B cell (primary cell): ENCODE measurements around the gene AFAP1L1. TPM values are rescaled to one million over a fixed set of nuclear protein-coding genes. Genes with fewer than 3 reads are reported as not detected.

ENCODE experiments used
- ATAC-seq: fragments of 200-7000 bp; cut with Tn5 transposase; one replicate; pipeline ENCODE4 v1.10.0; 2021; ENCODE audit warnings: low read depth, mild to moderate bottlenecking, moderate number of reproducible peaks, moderate library complexity
- CTCF ChIA-PET: fragments of 350-600 bp; sonication (Branson Sonifier 250); formaldehyde crosslinking; loops from one replicate; lab custom pipeline; 2021; ENCODE audit warnings: antibody characterized with exemption, inconsistent platforms; lab: Charles Lee
- POLR2A ChIA-PET: fragments of 350-600 bp; sonication (Branson Sonifier 250); formaldehyde crosslinking; loops from one replicate; lab custom pipeline; 2021; ENCODE audit warnings: antibody characterized with exemption; lab: Charles Lee
- DNase-seq: peaks from one replicate; pipeline ENCODE4 v3.0.0; 2013
- H2AFZ ChIP-seq: 2 replicates; pipeline ENCODE4 v1.6.1; 2012; ENCODE audit warnings: mild to moderate bottlenecking, low read depth, low read length; ENCODE audit not compliant: insufficient read depth, poor library complexity, severe bottlenecking
- H3K27ac ChIP-seq, 2 donors: 1 replicate in 1 of 2; 2 replicates in 1 of 2; pipeline ENCODE4 v1.5.1; 2012 to 2013; ENCODE audit warnings: low read length in 2 of 2, mild to moderate bottlenecking in 2 of 2, moderate library complexity in 1 of 2
- H3K27me3 ChIP-seq, 4 experiments: fragments of 200-600 bp in 1 of 4; sonication (generic) in 1 of 4; replicated peaks in 1 of 4; 1 replicate in 2 of 4; 2 replicates in 2 of 4; pipeline versions ENCODE4 v1.6.1 to v1.7.0; 2013 to 2016; ENCODE audit warnings: low read length in 3 of 4, mild to moderate bottlenecking in 2 of 4, mixed read lengths in 1 of 4, moderate library complexity in 1 of 4; ENCODE audit not compliant: insufficient read depth in 4 of 4, control insufficient read depth in 3 of 4; ENCODE audit errors: control extremely low read depth in 1 of 4
- H3K36me3 ChIP-seq, 2 experiments: replicated peaks in 1 of 2; 1 replicate in 1 of 2; 2 replicates in 1 of 2; pipeline versions ENCODE4 v1.6.1 to v1.7.1; 2013; ENCODE audit warnings: low read length in 1 of 2; ENCODE audit not compliant: insufficient read depth in 2 of 2, control insufficient read depth in 1 of 2; ENCODE audit errors: control extremely low read depth in 1 of 2, extremely low read depth in 1 of 2
- H3K4me1 ChIP-seq, 2 donors: fragments of 200-600 bp in 1 of 2; sonication (generic) in 1 of 2; 1 replicate in 1 of 2; 2 replicates in 1 of 2; pipeline versions ENCODE4 v1.5.1 to v1.6.1; 2013 to 2017; ENCODE audit warnings: low read length in 2 of 2; ENCODE audit not compliant: control insufficient read depth in 2 of 2, insufficient read depth in 2 of 2
- H3K4me2 ChIP-seq: replicated peaks from 2 replicates; pipeline ENCODE3; 2012; ENCODE audit warnings: mild to moderate bottlenecking, low read depth, low read length; ENCODE audit not compliant: poor library complexity, severe bottlenecking
- H3K4me3 ChIP-seq, 5 experiments: fragments of 200-600 bp in 1 of 5; sonication (generic) in 1 of 5; 1 replicate in 3 of 5; 2 replicates in 2 of 5; pipeline versions ENCODE4 v1.5.1 to v1.7.0; 2011 to 2016; ENCODE audit warnings: low read length in 4 of 5, mild to moderate bottlenecking in 4 of 5, low read depth in 2 of 5, control low read depth in 1 of 5, moderate library complexity in 1 of 5; ENCODE audit not compliant: insufficient read depth in 1 of 5; ENCODE audit errors: control extremely low read depth in 1 of 5, extremely low read depth in 1 of 5
- H3K79me2 ChIP-seq: fragments of 200-600 bp; sonication (generic); one replicate; pipeline ENCODE4 v1.6.0; 2016; ENCODE audit warnings: low read length; ENCODE audit not compliant: control insufficient read depth, insufficient read depth
- H3K9ac ChIP-seq: fragments of 200-600 bp; sonication (generic); 2 replicates; pipeline ENCODE4 v1.6.1; 2017; ENCODE audit warnings: mild to moderate bottlenecking, low read length, moderate library complexity
- H3K9me3 ChIP-seq, 3 donors: one replicate each; pipeline versions ENCODE4 v1.6.1 to v1.7.1; 2013; ENCODE audit warnings: low read length in 2 of 3; ENCODE audit not compliant: control insufficient read depth in 2 of 3, insufficient read depth in 1 of 3; ENCODE audit errors: control extremely low read depth in 1 of 3
- H4K20me1 ChIP-seq: 2 replicates; pipeline ENCODE4 v1.6.0; 2012; ENCODE audit warnings: mild to moderate bottlenecking, low read length; ENCODE audit not compliant: insufficient read depth, control insufficient read depth, poor library complexity, severe bottlenecking
- H3K27ac Mint-ChIP-seq: one replicate; pipeline ENCODE4 v1.8.0; 2021; ENCODE audit warnings: mixed read lengths
- H3K27me3 Mint-ChIP-seq: one replicate; pipeline ENCODE4 v1.8.0; 2021; ENCODE audit warnings: mixed read lengths
- H3K4me1 Mint-ChIP-seq: one replicate; pipeline ENCODE4 v1.8.0; 2021; ENCODE audit warnings: mixed read lengths
- H3K4me3 Mint-ChIP-seq: one replicate; pipeline ENCODE4 v1.8.0; 2021; ENCODE audit warnings: mixed read lengths
- H3K9me3 Mint-ChIP-seq: one replicate; pipeline ENCODE4 v1.8.0; 2022; ENCODE audit warnings: mixed read lengths; ENCODE audit not compliant: insufficient read depth
- CTCF ChIP-seq: fragments of 200-600 bp; IDR thresholded peaks from one replicate; pipeline ENCODE4 v1.8.0; 2022; ENCODE audit warnings: antibody characterized with exemption, mild to moderate bottlenecking
- EZH2 ChIP-seq: IDR thresholded peaks from 2 replicates; pipeline ENCODE4 v1.6.1; 2012; ENCODE audit warnings: borderline replicate concordance, low read depth, mild to moderate bottlenecking, moderate library complexity, low read length; ENCODE audit not compliant: insufficient read depth, poor library complexity, severe bottlenecking
- WGBS: methylation state at CpG from one replicate; pipeline ENCODE4 v1.1.5; 2013; ENCODE audit warnings: missing lambda C conversion rate; ENCODE audit not compliant: insufficient coverage; 5-methylcytosine and 5-hydroxymethylcytosine counted together
- intact Hi-C: fragments of 100-400 bp; cut with micrococcal nuclease; formaldehyde crosslinking; loops from one replicate; pipeline ENCODE4 v1.10.0; 2022
- polyA plus RNA-seq: library from polyadenylated mRNA; depleted of rRNA; stranded (reverse); fragments of >200 nt; gene quantifications from 2 replicates; pipeline ENCODE4 v1.2.3, GENCODE V29; 2012
- total RNA-seq, 2 donors: library from RNA; stranded (reverse); fragments of 120-200 nt in 1 of 2; gene quantifications; 1 replicate in 1 of 2; 2 replicates in 1 of 2; pipeline versions ENCODE4 v1.2.3 to v1.2.4, GENCODE V29; 2013 to 2022

AFAP1L1 gene
- total and polyA plus RNA-seq, 2 donors (not counting 1 experiment from before 2014, with no cell fraction given): not detected

- 2% methylated on average over 7 of the region's 11 CpGs for WGBS
- Mint-ChIP-seq H3K27me3 (no peaks in the 10 kb centered on the region), H3K4me3 (peak overlapping the region; percentile 87), H3K9me3 (no peaks in the 10 kb centered on the region), H3K4me1 (peaks cover 29% of the 10 kb centered on the region), H3K27ac (peak overlapping the region; percentile 83)
- Histone ChIP-seq H3K4me3 (peak overlapping the region; percentile 62 to 88 (median 77)), H3K27ac (peak overlapping the region; percentile 53 to 63), H3K9ac (peak overlapping the region; percentile 76), H3K27me3 (no peaks in the 10 kb centered on the region), H4K20me1 (peaks cover 17% of the 10 kb centered on the region), H3K79me2 (peaks cover 2% of the 10 kb centered on the region), H2AFZ (peak overlapping the region; percentile 88), H3K4me1 (peaks cover 11 to 22% of the 10 kb centered on the region in 2 donors), H3K36me3 (peaks cover 0 to 33% of the 10 kb centered on the region in 2 experiments), H3K4me2 (peak overlapping the region; percentile 84), H3K9me3 (peaks cover 0 to 11% (median 0%) of the 10 kb centered on the region in 3 donors)
- intact Hi-C loops: loop anchor here (1.0 to 10.0 kb wide), 3 partner anchors 11 to 511 kb away; partner anchors contain the start of gene CSNK1A1
- no peak for DNase-seq
- ChIA-PET CTCF (interaction anchor here (0.9 to 4.2 kb wide), 4 partner anchors 12 to 27 kb away, joined by 3 to 36 read pairs (median 10); partner anchors contain the start of gene PCYOX1L), POLR2A (interaction anchor here (0.7 to 2.9 kb wide), 3 partner anchors 22 to 206 kb away, joined by 5 to 15 read pairs (median 7); partner anchors contain the start of gene CSNK1A1)
- TF ChIP-seq EZH2 (no peak), CTCF (no peak)
- ATAC-seq: no peak
These were observed 74.2 kb downstream of the AFAP1L1 start for GRCh38 chr5:149345892-149346222.

GRCh38 chr5:149348518-149348917, 76.9 kb downstream of the AFAP1L1 start:
- H3K27me3 Mint-ChIP-seq: no peaks in the 10 kb centered on the region
- Histone ChIP-seq H4K20me1 (peaks cover 17% of the 10 kb centered on the region), H3K9ac (no peak overlapping the region), H3K4me2 (no peak overlapping the region), H2AFZ (no peak overlapping the region), H3K4me3 (no peak overlapping the region), H3K36me3 (peaks cover 2 to 52% of the 10 kb centered on the region in 2 experiments), H3K27me3 (no peaks in the 10 kb centered on the region), H3K79me2 (peaks cover 17% of the 10 kb centered on the region), H3K9me3 (peaks cover 0 to 11% (median 0%) of the 10 kb centered on the region in 3 donors), H3K4me1 (peaks cover 11 to 22% of the 10 kb centered on the region in 2 donors), H3K27ac (no peak overlapping the region)
- ChIA-PET POLR2A (no interaction called here), CTCF (interaction anchor here (1.1 kb wide), 1 partner anchor 22 kb away, joined by 3 read pairs; no protein-coding TSS in a partner anchor)
- DNase-seq: no peak
- H3K27ac Mint-ChIP-seq: no peak overlapping the region
- ATAC-seq: no peak
- TF ChIP-seq CTCF (no peak), EZH2 (no peak)
- H3K4me3 Mint-ChIP-seq: no peak overlapping the region
- H3K9me3 Mint-ChIP-seq: no peaks in the 10 kb centered on the region
- no CpG with 5 or more reads among the region's 1 CpG for WGBS
- intact Hi-C loops: loop anchor here (10.0 kb wide), 1 partner anchor 514 kb away; no protein-coding TSS in a partner anchor
- peaks cover 29% of the 10 kb centered on the region for H3K4me1 Mint-ChIP-seq
